Vagina (tissue), 2 donors: ENCODE data around the gene FBXL22.

ENCODE experiments used
- POLR2A ChIP-seq, 2 donors: fragments of 450-650 bp; IDR thresholded peaks; one replicate each; pipeline ENCODE4 v1.6.1; 2017; ENCODE audit warnings: antibody characterized with exemption in 2 of 2, mild to moderate bottlenecking in 2 of 2, moderate library complexity in 2 of 2
- POLR2AphosphoS5 ChIP-seq, 2 donors: sonication (generic); formaldehyde crosslinking; IDR thresholded peaks; one replicate each; pipeline ENCODE4 v1.9.0; 2017; ENCODE audit warnings: antibody characterized with exemption in 2 of 2, mild to moderate bottlenecking in 2 of 2, low read depth in 1 of 2; ENCODE audit not compliant: insufficient read depth in 1 of 2
- TF ChIP-seq, protein P1 (sequence below), 3 experiments: fragments of 450-650 bp in 2 of 3; fragments of 200-600 bp in 1 of 3; sonication (generic) in 1 of 3; IDR thresholded peaks; one replicate each; pipeline ENCODE4 v1.5.1; 2017 to 2019; ENCODE audit warnings: antibody characterized with exemption in 3 of 3, mild to moderate bottlenecking in 2 of 3, moderate library complexity in 2 of 3

GRCh38 chr15:63610209-63610841 lies 13.1 kb downstream of the FBXL22 start:
- TF ChIP-seq POLR2A (IDR thresholded peaks at IDR 0.05) (no peak), POLR2AphosphoS5 (IDR thresholded peaks at IDR 0.05; ENCODE audit: insufficient read depth in 1 of 2, low read depth in 1 of 2) (peak; percentile 35 to 82)
- TF ChIP-seq, protein P1, sequence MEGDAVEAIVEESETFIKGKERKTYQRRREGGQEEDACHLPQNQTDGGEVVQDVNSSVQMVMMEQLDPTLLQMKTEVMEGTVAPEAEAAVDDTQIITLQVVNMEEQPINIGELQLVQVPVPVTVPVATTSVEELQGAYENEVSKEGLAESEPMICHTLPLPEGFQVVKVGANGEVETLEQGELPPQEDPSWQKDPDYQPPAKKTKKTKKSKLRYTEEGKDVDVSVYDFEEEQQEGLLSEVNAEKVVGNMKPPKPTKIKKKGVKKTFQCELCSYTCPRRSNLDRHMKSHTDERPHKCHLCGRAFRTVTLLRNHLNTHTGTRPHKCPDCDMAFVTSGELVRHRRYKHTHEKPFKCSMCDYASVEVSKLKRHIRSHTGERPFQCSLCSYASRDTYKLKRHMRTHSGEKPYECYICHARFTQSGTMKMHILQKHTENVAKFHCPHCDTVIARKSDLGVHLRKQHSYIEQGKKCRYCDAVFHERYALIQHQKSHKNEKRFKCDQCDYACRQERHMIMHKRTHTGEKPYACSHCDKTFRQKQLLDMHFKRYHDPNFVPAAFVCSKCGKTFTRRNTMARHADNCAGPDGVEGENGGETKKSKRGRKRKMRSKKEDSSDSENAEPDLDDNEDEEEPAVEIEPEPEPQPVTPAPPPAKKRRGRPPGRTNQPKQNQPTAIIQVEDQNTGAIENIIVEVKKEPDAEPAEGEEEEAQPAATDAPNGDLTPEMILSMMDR (IDR thresholded peaks at IDR 0.05) = peak; percentile 29 to 77 (median 51)
